HG03066 (cell line): ENCODE measurements around the gene CD1B.
"Not testable (repeated sequence)": the region's sequence is repeated elsewhere in the genome, so short reads cannot be mapped to it uniquely, and the experiment has no call there.

Source experiments
- ATAC-seq: cut with Tn5 transposase; IDR thresholded peaks from one replicate; pipeline ENCODE4 v1.9.1; 2021; ENCODE audit warnings: low read depth; ENCODE audit not compliant: unreplicated experiment

Gene CD1B

GRCh38 chr1:158329733-158330132 is 1.6 kb downstream of the CD1B start:
- ATAC-seq: no peak

GRCh38 chr1:158329300-158329699 is 2.0 kb downstream of the CD1B start:
- no peak for ATAC-seq

- no peak for ATAC-seq
Observed at GRCh38 chr1:158328426-158328825, 2.9 kb downstream of the CD1B start.

GRCh38 chr1:158327481-158327880 is 3.9 kb downstream of the CD1B start:
- ATAC-seq: no peak

- ATAC-seq: no peak
Observed at GRCh38 chr1:158324395-158324794, 6.9 kb downstream of the CD1B start.

GRCh38 chr1:158323866-158324265 is 7.5 kb downstream of the CD1B start:
- no peak for ATAC-seq

- ATAC-seq: no peak
Observed at GRCh38 chr1:158311066-158311465, 20.3 kb downstream of the CD1B start.

GRCh38 chr1:158310623-158311022 is 20.7 kb downstream of the CD1B start:
- no peak for ATAC-seq

GRCh38 chr1:158295791-158296190 is 35.5 kb downstream of the CD1B start:
- no peak for ATAC-seq

GRCh38 chr1:158290321-158290844 is 40.9 kb downstream of the CD1B start:
- ATAC-seq: no peak

- ATAC-seq: no peak
Observed at GRCh38 chr1:158289811-158290210, 41.5 kb downstream of the CD1B start, which contains the start of gene CD1C. Gene CD1C, plus strand, starts transcription at chr1:158289923. Its CDS starts 142 bp downstream, at chr1:158290065.

- no peak for ATAC-seq
Observed at GRCh38 chr1:158286941-158287346, 44.4 kb downstream of the CD1B start.

GRCh38 chr1:158286487-158286886 is 44.8 kb downstream of the CD1B start:
- no peak for ATAC-seq

GRCh38 chr1:158285756-158286241 is 45.5 kb downstream of the CD1B start:
- ATAC-seq: peak; percentile 70

GRCh38 chr1:158283965-158284364 is 47.4 kb downstream of the CD1B start:
- peak; percentile 39 for ATAC-seq

GRCh38 chr1:158282421-158282820 is 48.9 kb downstream of the CD1B start:
- not testable (repeated sequence) for ATAC-seq
